H1 (cell line): ENCODE measurements around the gene LRRC61. TPM values are rescaled to one million over a fixed set of nuclear protein-coding genes. Genes with fewer than 3 reads are reported as not detected.

Experiments used
- CBX5 ChIP-seq: fragments of 300-800, 300-1000 bp; sonication (generic); IDR thresholded peaks from 2 replicates; pipeline ENCODE4 v1.7.1; 2016; ENCODE audit warnings: antibody characterized with exemption, low read length, low read depth
- CEBPB ChIP-seq: IDR thresholded peaks from 2 replicates; pipeline ENCODE4 v1.6.1; 2012; ENCODE audit warnings: low read depth, low read length
- CHD7 ChIP-seq: fragments of 300-600 bp; sonication (generic); IDR thresholded peaks from 2 replicates; pipeline ENCODE4 v1.7.1; 2012; ENCODE audit warnings: low read length, moderate library complexity, mild to moderate bottlenecking, inconsistent platforms; ENCODE audit not compliant: insufficient replicate concordance
- EZH2 ChIP-seq: fragments of 200-600 bp; sonication (generic); IDR thresholded peaks from 2 replicates; pipeline ENCODE4 v1.7.1; 2012; ENCODE audit warnings: low read depth, mild to moderate bottlenecking, moderate library complexity, low read length, inconsistent platforms; ENCODE audit not compliant: severe bottlenecking
- FOSL1 ChIP-seq: IDR thresholded peaks from 2 replicates; pipeline ENCODE4 v1.6.1; 2011; ENCODE audit warnings: mild to moderate bottlenecking, low read depth, low read length, moderate library complexity; ENCODE audit not compliant: insufficient read depth
- POLR2A ChIP-seq, 2 experiments: IDR thresholded peaks; 1 replicate in 1 of 2; 2 replicates in 1 of 2; pipeline ENCODE4 v1.6.1; 2011; ENCODE audit warnings: low read depth in 2 of 2, low read length in 2 of 2, mild to moderate bottlenecking in 2 of 2; ENCODE audit errors: control extremely low read depth in 1 of 2
- polyA plus RNA-seq, 7 experiments: library from polyadenylated mRNA; depleted of rRNA in 3 of 7; stranded (reverse) in 5 of 7; unstranded in 2 of 7; fragments of >200 nt in 5 of 7; fragments of 200-250 nt in 2 of 7; gene quantifications; 1 replicate in 5 of 7; 2 replicates in 1 of 7; 4 replicates in 1 of 7; pipeline versions ENCODE4 v1.2.1 to v1.2.3, GENCODE V29; 2011 to 2013; ENCODE audit warnings: missing spikeins in 2 of 7, mixed read lengths in 2 of 7
- total RNA-seq: library from RNA; stranded (reverse); fragmentation: NEBNext Ultra II Directional; extraction: Animal tissue kit (Norgen Biotek cat#: 25700); gene quantifications from 2 replicates; pipeline ENCODE4 v1.2.1, GENCODE V29; 2021

LRRC61 gene
- total and polyA plus RNA-seq, 2 of the 8 experiments (the other 6 are each of a cell fraction or from before 2014, with no cell fraction given): 0.73 to 44.8 TPM

- TF ChIP-seq CHD7: no peak
- no peak for TF ChIP-seq EZH2
- TF ChIP-seq CBX5: no peak
- no peak for TF ChIP-seq FOSL1
- no peak for TF ChIP-seq POLR2A (IDR thresholded peaks at IDR 0.05; ENCODE audit: control extremely low read depth in 1 of 2, low read depth in 2 of 2, low read length in 2 of 2)
- TF ChIP-seq CEBPB: no peak
These were observed 37.4 kb downstream of the LRRC61 start (continued) for GRCh38 chr7:150360363-150361058.
